Hepatocyte (in vitro differentiated cells): ENCODE results near the gene D2HGDH. TPM values are rescaled to one million over a fixed set of nuclear protein-coding genes. Genes with fewer than 3 reads are reported as not detected.

Experiments used
- DNase-seq: peaks from one replicate; pipeline ENCODE4 v3.0.0-alpha.2; 2016; ENCODE audit warnings: low spot score
- H2AFZ ChIP-seq: fragments of 200-600 bp; sonication (generic); 2 replicates; pipeline ENCODE4 v1.6.0; 2016; ENCODE audit warnings: antibody characterized with exemption, mild to moderate bottlenecking
- H3K27ac ChIP-seq: fragments of 200-600 bp; sonication (generic); 2 replicates; pipeline ENCODE4 v1.5.1; 2016; ENCODE audit warnings: mild to moderate bottlenecking
- H3K27me3 ChIP-seq: fragments of 200-600 bp; sonication (generic); 2 replicates; pipeline ENCODE4 v1.6.1; 2016
- H3K36me3 ChIP-seq: fragments of 200-600 bp; sonication (generic); replicated peaks from 2 replicates; pipeline ENCODE4 v1.5.1; 2016; ENCODE audit warnings: low read depth; ENCODE audit not compliant: insufficient read depth
- H3K4me1 ChIP-seq: fragments of 200-600 bp; sonication (generic); 2 replicates; pipeline ENCODE4 v1.5.1; 2016; ENCODE audit warnings: mild to moderate bottlenecking, moderate library complexity; ENCODE audit not compliant: insufficient read depth
- H3K4me2 ChIP-seq: fragments of 200-600 bp; sonication (generic); 2 replicates; pipeline ENCODE4 v1.6.0; 2016
- H3K4me3 ChIP-seq: fragments of 200-600 bp; sonication (generic); 2 replicates; pipeline ENCODE4 v1.5.1; 2016; ENCODE audit warnings: mild to moderate bottlenecking
- H3K79me2 ChIP-seq: fragments of 200-600 bp; sonication (generic); 2 replicates; pipeline ENCODE4 v1.6.0; 2017; ENCODE audit warnings: mild to moderate bottlenecking
- H3K9me2 ChIP-seq: fragments of 200-600 bp; sonication (generic); replicated peaks from 2 replicates; pipeline ENCODE4 v1.6.0; 2017; ENCODE audit warnings: mild to moderate bottlenecking; ENCODE audit not compliant: insufficient read depth
- H3K9me3 ChIP-seq: fragments of 200-600 bp; sonication (generic); 2 replicates; pipeline ENCODE4 v1.5.1; 2016; ENCODE audit warnings: low read depth, mild to moderate bottlenecking
- H4K20me1 ChIP-seq: fragments of 200-600 bp; sonication (generic); 2 replicates; pipeline ENCODE4 v1.6.0; 2016; ENCODE audit warnings: mild to moderate bottlenecking; ENCODE audit not compliant: insufficient read depth, poor library complexity, severe bottlenecking
- EZH2 ChIP-seq: fragments of 200-600 bp; sonication (generic); IDR thresholded peaks from 2 replicates; pipeline ENCODE4 v1.6.1; 2016; ENCODE audit warnings: antibody characterized with exemption, mild to moderate bottlenecking, borderline replicate concordance
- EZH2phosphoT487 ChIP-seq: fragments of 200-600 bp; sonication (generic); IDR thresholded peaks from one replicate; pipeline ENCODE4 v1.6.1; 2018; ENCODE audit warnings: antibody characterized with exemption, mild to moderate bottlenecking, low read depth, moderate library complexity; ENCODE audit not compliant: unreplicated experiment, severe bottlenecking
- WGBS: methylation state at CpG from one replicate; pipeline ENCODE4 v1.1.6; 2016; ENCODE audit warnings: low lambda C conversion rate; ENCODE audit errors: missing lambda C conversion rate; 5-methylcytosine and 5-hydroxymethylcytosine counted together
- polyA plus RNA-seq: library from polyadenylated mRNA; unstranded; fragments of >200 nt; fragmentation: Nextera tagmentation; extraction: Ambion mirVana; gene quantifications from 2 replicates; pipeline ENCODE4 v1.2.1, GENCODE V29; 2016
- total RNA-seq: library from RNA; depleted of rRNA; stranded (reverse); fragments of >200 nt; gene quantifications from 2 replicates; pipeline ENCODE4 v1.2.3, GENCODE V29; 2014
- TF ChIP-seq, protein P1 (sequence below): fragments of 200-600 bp; sonication (generic); IDR thresholded peaks from 2 replicates; pipeline ENCODE4 v1.5.1; 2016; ENCODE audit warnings: antibody characterized with exemption, mild to moderate bottlenecking; ENCODE audit not compliant: poor library complexity

D2HGDH gene
- total and polyA plus RNA-seq, 2 experiments from 2014 or later: 12.9 to 41.2 TPM

DNA sequence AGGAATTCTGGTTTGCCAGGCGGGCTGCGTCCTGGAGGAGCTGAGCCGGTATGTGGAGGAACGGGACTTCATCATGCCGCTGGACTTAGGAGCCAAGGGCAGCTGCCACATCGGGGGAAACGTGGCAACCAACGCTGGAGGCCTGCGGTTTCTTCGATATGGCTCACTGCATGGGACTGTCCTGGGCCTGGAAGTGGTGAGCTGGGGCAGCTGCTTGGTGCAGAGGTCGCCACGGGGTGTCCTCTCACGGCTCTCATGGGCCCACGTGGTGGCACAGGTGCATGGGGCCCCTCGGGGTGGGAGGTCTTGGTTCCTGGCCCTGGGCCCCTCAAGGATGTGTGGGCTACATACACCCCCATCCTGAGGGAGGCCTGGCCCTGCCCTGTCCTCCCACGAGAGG, 9.2 kb downstream of the D2HGDH start:
- TF ChIP-seq EZH2: no peak
- TF ChIP-seq EZH2phosphoT487: no peak
- TF ChIP-seq, protein P1, sequence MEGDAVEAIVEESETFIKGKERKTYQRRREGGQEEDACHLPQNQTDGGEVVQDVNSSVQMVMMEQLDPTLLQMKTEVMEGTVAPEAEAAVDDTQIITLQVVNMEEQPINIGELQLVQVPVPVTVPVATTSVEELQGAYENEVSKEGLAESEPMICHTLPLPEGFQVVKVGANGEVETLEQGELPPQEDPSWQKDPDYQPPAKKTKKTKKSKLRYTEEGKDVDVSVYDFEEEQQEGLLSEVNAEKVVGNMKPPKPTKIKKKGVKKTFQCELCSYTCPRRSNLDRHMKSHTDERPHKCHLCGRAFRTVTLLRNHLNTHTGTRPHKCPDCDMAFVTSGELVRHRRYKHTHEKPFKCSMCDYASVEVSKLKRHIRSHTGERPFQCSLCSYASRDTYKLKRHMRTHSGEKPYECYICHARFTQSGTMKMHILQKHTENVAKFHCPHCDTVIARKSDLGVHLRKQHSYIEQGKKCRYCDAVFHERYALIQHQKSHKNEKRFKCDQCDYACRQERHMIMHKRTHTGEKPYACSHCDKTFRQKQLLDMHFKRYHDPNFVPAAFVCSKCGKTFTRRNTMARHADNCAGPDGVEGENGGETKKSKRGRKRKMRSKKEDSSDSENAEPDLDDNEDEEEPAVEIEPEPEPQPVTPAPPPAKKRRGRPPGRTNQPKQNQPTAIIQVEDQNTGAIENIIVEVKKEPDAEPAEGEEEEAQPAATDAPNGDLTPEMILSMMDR: no peak
- H3K4me2 ChIP-seq: no peak overlapping the region
- no peak overlapping the region for H2AFZ ChIP-seq
- no peaks in the 10 kb centered on the region for H3K9me2 ChIP-seq
- H3K36me3 ChIP-seq: no peaks in the 10 kb centered on the region
- H3K4me1 ChIP-seq: no peaks in the 10 kb centered on the region
- H3K27me3 ChIP-seq: no peaks in the 10 kb centered on the region
- H3K79me2 ChIP-seq: peaks cover 9% of the 10 kb centered on the region
- WGBS: 95% methylated on average over 15 of the region's 16 CpGs
- no peak for DNase-seq
- H4K20me1 ChIP-seq: peaks cover 2% of the 10 kb centered on the region
- no peak overlapping the region for H3K27ac ChIP-seq
- no peaks in the 10 kb centered on the region for H3K9me3 ChIP-seq
- H3K4me3 ChIP-seq: no peak overlapping the region

DNA sequence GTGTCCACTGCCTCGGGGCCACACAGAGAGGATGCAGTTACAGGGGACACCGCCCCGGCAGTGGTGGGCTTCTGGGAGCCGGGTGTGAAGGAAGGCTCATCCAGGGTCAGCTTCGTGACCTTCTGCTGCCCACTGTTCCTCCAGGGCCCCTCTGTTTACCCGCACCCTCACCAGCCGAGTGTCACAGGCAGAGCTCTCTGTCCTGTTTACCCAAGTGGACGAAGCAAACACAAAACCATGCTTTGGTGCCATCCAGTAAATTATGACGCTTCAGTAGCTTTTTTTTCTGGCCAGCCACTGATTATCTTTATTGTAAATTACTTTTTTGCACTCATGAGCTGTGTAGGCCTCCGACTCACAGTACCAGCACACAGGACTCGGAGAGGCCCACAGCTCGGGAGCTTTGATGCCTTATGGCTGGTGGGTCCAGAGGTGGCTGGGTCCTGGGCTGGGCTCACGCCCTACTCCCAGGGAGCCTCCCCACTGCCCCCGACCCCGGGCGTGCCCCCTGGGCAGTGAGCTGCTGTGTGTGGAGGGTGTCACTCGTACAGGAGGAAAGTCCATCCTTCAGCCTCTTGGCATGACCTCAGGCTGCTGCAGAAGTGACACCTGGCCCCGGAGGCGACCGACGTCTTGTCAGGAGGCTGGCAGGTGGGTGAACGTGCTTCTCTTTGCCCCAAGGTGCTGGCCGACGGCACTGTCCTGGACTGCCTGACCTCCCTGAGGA, 9.8 kb downstream of the D2HGDH start:
- WGBS: 92% methylated on average over 24 of the region's 24 CpGs
- Histone ChIP-seq H3K27ac (no peak overlapping the region), H3K4me3 (no peak overlapping the region), H3K79me2 (peaks cover 4% of the 10 kb centered on the region), H3K9me2 (no peaks in the 10 kb centered on the region), H3K36me3 (no peaks in the 10 kb centered on the region), H3K9me3 (no peaks in the 10 kb centered on the region), H3K4me1 (no peaks in the 10 kb centered on the region), H4K20me1 (peaks cover 2% of the 10 kb centered on the region), H2AFZ (no peak overlapping the region), H3K27me3 (no peaks in the 10 kb centered on the region), H3K4me2 (no peak overlapping the region)
- DNase-seq: no peak
- TF ChIP-seq, protein P1: no peak
- TF ChIP-seq EZH2 (no peak), EZH2phosphoT487 (no peak)

DNA sequence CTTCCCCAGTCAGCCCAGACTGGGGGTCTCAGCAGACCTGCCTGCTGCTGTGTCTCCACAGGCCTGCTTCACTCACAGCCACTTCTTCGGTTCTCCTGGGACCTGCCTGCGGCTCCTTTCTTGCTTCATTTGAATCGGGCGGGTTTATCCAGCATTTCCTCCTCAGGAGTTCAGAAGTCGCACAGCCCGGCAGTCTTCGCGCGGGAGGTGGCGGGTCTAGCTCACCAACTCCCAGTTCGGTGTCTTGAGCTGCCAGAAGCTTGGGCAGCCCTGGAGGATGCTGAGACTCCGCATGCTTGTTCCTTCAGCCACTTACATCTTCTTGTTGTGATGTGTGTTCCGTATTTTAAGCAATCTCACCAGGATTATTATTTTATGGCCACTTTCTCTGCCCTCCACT, 10.8 kb downstream of the D2HGDH start:
- no peak for TF ChIP-seq EZH2phosphoT487
- TF ChIP-seq, protein P1: no peak
- no peak for TF ChIP-seq EZH2
- no peaks in the 10 kb centered on the region for H3K9me2 ChIP-seq
- 97% methylated on average over 13 of the region's 13 CpGs for WGBS
- no peaks in the 10 kb centered on the region for H3K27me3 ChIP-seq
- no peaks in the 10 kb centered on the region for H3K9me3 ChIP-seq
- no peak overlapping the region for H3K27ac ChIP-seq
- no peaks in the 10 kb centered on the region for H3K79me2 ChIP-seq
- no peaks in the 10 kb centered on the region for H3K36me3 ChIP-seq
- no peak overlapping the region for H3K4me3 ChIP-seq
- H3K4me2 ChIP-seq: no peak overlapping the region
- DNase-seq: no peak
- peaks cover 2% of the 10 kb centered on the region for H4K20me1 ChIP-seq
- H2AFZ ChIP-seq: no peak overlapping the region
- no peaks in the 10 kb centered on the region for H3K4me1 ChIP-seq
